ENCODE results near the gene HSPA4. TPM values are rescaled to one million over a fixed set of nuclear protein-coding genes. Genes with fewer than 3 reads are reported as not detected.

Gene HSPA4
- total and polyA plus RNA-seq, 2 of the 4 experiments (the other 2 are of a cell fraction): 34.9 to 120 TPM

DNA sequence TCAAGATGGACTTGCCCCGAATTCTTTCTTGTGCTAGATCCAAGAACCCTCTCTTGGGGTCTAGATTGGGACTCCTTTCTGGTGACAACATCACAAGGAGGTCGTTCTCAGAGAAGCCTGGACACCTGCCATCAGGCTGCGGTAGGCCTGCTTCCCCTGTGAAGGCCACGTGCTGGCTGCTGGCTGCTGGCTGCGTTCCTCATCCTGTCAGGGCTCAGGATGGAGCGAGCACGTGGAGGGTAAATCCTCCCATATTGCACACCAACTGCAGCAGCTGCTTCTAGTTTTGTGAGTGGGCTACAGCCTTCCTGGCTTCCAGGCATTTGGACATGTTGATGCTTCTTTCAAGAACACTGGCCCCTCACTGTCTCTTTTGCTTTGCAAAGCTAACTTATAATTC, 95.6 kb downstream of the HSPA4 start:
- no peak for DNase-seq
- TF ChIP-seq NFE2L2 (IDR thresholded peaks at IDR 0.05; ENCODE audit: low read depth, low read length) (no peak), POLR2A (IDR thresholded peaks at IDR 0.05; ENCODE audit: low read depth, low read length) (no peak), CHD1 (IDR thresholded peaks at IDR 0.05; ENCODE audit: low read depth, low read length) (no peak)
- dilution Hi-C loops (cut with HindIII; ENCODE audit: low sequenced_read_pairs, unreplicated experiment): no loop called here

More for the DNA sequence above, 95.6 kb downstream of the HSPA4 start:
- WGBS, 2 experiments (ENCODE audit: extremely low coverage in 2 of 2, insufficient read length in 1 of 2): no CpG with 5 or more reads among the region's 7 CpGs
- Histone ChIP-seq H3K27ac (ENCODE audit: insufficient read depth, low read length) (no peak overlapping the region), H3K9me3 (ENCODE audit: control insufficient read depth, insufficient read depth, low read length) (no peaks in the 10 kb centered on the region), H2AK9ac (replicated peaks; ENCODE audit: low read depth, low read length, poor library complexity) (no peak overlapping the region), H4K20me1 (ENCODE audit: insufficient read depth, low read length) (no peaks in the 10 kb centered on the region), H2BK20ac (ENCODE audit: low read depth, low read length) (no peak overlapping the region), H3K4ac (ENCODE audit: low read depth, low read length) (no peak overlapping the region), H2BK120ac (ENCODE audit: low read depth, low read length) (no peak overlapping the region), H2AFZ (replicated peaks; ENCODE audit: low read length, poor library complexity) (no peak overlapping the region), H2BK5ac (ENCODE audit: low read depth, low read length, poor library complexity, severe bottlenecking) (no peak overlapping the region), H3K14ac (replicated peaks; ENCODE audit: low read depth, low read length) (no peak overlapping the region), H4K91ac (ENCODE audit: insufficient read depth, low read depth, low read length) (no peak overlapping the region), H3K36me3 (ENCODE audit: control insufficient read depth, insufficient read depth, low read length) (no peaks in the 10 kb centered on the region), H3K18ac (ENCODE audit: low read depth, low read length) (no peak overlapping the region), H3K23ac (ENCODE audit: low read depth, low read length) (no peak overlapping the region), H4K8ac (ENCODE audit: low read depth in 2 of 2, low read length in 2 of 2) (no peak overlapping the region), H3K56ac (ENCODE audit: extremely low read depth, insufficient read depth, low read length) (no peak overlapping the region), H2BK15ac (ENCODE audit: low read depth, low read length) (no peak overlapping the region), H3K27me3 (ENCODE audit: control insufficient read depth, insufficient read depth, low read length) (peaks cover 1% of the 10 kb centered on the region), H3K9me1 (ENCODE audit: insufficient read depth, low read length) (no peaks in the 10 kb centered on the region), H3K4me2 (ENCODE audit: low read depth, low read length) (no peak overlapping the region), H3K79me1 (ENCODE audit: low read depth in 1 of 2, low read length in 2 of 2) (no peaks in the 10 kb centered on the region), H3K4me3 (ENCODE audit: insufficient read depth, low read depth, low read length) (no peak overlapping the region), H3K9ac (ENCODE audit: low read depth, low read length) (no peak overlapping the region), H4K5ac (ENCODE audit: low read depth, low read length) (no peak overlapping the region), H2AK5ac (ENCODE audit: low read depth, low read length) (no peak overlapping the region), H3K4me1 (ENCODE audit: control insufficient read depth, insufficient read depth, low read length) (no peaks in the 10 kb centered on the region)
- intact Hi-C loops (cut with micrococcal nuclease): no loop called here
- in situ Hi-C loops (cut with MboI; ENCODE audit: low sequenced_read_pairs): no loop called here
- BruUV-seq (replicated peaks): no TSS peak
- no peak for ATAC-seq (ENCODE audit: low read depth)
- CTCF ChIA-PET: no interaction called here
- POLR2A ChIA-PET (ENCODE audit: unreplicated experiment): no interaction called here
